SHP77 (cell line): ENCODE data around the gene CNGB1.
A peak's percentile ranks its signal among the peaks of the same experiment; 100 is the strongest.
"Not testable (repeated sequence)": the region's sequence is repeated elsewhere in the genome, so short reads cannot be mapped to it uniquely, and the experiment has no call there.

Experiments
- DNase-seq, 2 experiments: peaks; one replicate each; lab custom pipeline; 2025; lab: John Stamatoyannopoulos, UW

Gene CNGB1

DNA sequence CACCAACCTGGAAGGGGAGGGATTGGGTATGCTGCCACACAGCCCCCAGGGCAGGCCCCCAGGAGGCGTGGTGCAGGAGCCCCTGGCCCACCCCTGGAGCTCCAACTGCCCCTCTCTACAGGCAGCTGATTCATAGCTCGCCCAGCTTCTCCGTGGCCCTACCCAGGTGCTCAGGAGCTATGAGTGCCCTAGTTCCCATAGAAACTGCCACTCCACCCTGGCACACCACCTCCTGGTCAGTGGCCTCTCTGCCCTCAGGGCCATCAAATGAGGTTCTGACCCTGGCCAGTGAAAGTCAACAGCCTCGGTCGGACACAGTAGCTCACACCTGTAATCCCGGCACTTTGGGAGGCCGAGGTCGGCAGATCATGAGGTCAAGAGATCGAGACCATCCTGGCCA, 18.0 kb downstream of the CNGB1 start:
- no peak for DNase-seq

DNA sequence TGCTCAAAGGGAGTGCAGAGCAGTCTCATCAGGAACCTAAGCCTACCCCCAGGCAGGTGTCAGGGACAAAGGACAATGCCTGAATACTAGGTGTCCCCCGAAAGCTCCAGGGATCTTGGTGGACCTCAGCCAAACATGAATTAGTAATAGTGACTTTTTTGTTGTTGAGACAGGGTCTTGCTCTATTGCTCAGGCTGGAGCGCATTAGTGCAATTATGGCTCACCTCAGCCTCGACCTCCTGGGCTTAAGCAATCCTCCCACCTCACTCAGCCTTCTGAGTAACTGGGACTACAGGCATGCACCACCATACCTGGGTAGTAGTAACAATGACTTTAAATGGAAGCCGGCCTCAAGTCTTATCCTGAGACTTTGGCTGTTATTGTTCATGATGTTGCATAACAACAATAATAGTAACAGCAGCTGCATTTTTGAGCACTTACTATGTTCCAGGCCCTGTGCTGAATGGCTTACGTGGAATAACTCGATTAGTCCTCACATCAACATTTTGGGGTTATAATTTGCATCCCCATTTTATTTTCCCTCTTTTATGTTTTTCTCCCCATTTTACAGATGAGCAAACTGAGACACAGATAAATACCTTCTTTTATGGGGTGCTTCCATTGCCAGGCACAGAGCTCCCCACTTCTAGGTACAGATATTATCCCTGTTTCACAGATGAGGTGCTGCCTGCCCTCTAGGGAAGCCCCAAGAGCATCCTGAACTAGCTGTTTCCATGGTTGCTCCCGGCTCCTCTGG, 19.5 kb downstream of the CNGB1 start:
- no peak for DNase-seq

DNA sequence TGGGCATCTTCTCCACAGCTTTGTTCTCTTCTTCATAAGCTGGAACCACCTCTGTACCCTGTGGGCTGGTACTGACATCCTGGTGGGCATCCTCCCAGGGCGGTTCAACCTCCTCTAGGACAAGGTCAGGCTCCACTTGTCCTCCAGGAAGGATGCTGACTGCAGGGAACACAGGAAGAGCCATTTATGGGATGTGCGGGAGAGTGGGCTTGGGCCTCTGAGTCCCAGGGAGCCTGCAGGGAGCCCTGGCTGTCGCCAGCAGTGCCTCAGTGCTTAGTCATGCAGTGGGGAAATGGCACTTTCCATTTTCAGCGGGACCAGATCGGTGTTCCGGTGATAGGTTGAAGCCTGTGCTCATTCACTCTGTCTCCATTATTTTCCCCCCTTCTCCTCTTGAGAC, 20.5 kb downstream of the CNGB1 start:
- DNase-seq, result no peak

DNA sequence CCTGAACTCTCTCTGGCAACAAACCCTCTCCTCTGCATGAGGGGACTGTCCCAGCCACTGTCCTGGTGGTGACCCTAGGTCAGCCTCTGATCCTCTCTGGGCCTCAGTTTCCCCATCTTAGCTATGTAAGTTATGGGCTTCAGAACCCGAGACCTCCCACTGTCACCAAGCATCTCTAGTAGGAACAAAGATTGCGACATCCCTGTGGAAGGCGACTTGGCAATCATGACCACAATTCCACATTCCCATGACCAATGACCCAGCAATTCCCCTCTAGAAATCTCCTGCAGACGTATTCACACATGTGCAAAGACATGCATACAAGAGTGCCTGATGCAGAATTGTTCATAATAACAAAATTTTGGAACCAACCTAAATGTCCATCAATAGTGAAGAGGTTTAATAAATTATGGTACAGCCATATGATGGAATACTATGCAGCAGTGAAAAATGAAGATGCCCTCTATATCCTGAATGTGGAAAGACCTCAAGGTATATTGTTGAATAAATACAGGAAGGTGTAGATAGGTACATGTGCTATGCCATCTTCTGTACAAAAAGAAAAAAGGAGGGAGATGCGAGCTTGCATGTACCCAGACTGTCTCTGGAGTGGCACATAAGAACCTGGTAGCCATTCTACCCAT, 21.2 kb downstream of the CNGB1 start:
- DNase-seq, result no peak

DNA sequence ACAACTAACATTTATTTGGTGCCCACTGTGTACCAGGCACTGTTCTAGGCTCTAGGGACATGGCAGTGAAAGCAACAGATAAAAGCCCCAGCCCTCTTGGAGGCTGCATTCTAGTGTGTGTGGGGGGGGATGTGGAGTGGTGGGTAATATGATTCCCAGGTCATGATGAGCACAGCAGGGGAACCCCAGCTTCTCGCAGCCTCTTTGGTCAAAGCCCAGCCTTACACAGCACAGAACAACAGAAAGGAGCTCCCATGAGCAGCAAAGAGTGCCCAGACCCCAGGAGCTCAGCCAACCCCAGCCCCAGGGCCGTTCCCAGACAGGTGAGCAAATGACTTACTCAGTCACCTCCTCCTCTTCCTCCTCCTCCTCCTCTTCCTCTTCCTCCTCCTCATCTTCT, 21.9 kb downstream of the CNGB1 start:
- DNase-seq, result no peak

DNA sequence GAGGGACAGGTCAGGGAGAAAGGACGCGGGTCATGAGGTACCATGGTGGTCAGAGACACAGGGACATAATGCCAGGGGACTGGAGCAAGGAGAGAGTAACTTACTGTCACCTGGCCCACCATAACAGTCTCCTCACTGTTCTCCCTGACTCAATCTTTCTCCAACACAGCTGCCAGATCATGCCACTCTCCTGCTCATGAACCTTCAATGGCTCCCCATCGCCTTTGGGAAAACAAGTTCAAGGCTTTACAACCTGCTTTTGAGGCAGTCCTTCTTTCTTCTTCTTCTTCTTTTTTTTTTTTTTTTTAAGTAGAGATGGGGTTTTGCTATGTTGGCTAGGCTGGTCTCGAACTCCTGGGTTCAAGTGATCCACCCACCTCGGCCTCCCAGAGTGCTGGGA, 22.9 kb downstream of the CNGB1 start:
- no peak for DNase-seq

DNA sequence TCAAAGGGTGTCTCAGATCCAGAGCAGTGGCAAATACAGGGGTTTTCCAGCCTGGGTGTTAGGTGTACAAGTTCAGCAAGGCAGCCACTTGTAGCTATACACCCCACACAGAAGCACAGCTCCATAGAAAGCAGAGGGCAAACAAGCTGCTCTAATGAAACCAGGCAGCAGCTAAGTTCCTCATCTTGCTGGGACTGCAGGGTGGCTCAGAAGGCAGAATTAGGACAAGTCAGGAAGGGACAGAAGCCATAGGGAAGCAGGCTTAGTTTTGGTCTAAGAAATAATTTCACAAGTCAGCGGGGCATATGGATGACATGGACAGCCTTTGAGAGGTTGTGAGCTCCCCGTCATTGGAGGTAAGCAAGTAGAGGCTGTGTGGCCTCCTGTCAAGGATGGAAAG, 23.7 kb downstream of the CNGB1 start:
- no peak for DNase-seq

DNA sequence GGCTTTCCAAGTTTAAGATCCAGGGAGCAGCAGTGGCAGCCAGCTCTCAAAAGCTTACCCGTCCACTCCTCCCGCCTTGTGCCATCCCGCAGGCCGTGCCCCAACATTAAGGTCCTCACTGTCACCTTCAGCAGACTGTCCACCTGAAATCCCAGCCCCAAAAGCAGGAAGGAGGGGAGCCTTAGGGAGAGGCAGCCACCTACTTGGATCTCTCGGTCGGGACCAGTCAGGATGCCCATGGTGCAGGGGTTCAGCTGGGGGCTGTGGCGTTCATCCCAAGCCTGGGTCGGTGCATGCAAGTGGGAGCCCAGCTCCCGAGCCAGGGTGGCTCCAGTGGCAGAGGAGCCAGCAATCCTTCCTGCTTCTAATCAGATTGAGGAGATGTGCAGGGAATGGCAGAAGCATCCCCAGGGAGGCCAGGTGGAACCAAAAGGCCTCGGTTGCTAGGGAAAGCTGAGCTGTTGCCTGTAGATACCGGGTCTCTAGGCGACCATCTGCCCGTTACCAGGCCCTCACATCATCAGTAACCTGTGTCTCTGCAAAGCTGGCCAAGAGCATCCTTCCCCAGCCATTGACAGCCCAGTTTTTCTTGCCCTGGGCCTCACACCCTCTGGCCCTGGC, 24.6 kb downstream of the CNGB1 start:
- DNase-seq, result no peak

DNA sequence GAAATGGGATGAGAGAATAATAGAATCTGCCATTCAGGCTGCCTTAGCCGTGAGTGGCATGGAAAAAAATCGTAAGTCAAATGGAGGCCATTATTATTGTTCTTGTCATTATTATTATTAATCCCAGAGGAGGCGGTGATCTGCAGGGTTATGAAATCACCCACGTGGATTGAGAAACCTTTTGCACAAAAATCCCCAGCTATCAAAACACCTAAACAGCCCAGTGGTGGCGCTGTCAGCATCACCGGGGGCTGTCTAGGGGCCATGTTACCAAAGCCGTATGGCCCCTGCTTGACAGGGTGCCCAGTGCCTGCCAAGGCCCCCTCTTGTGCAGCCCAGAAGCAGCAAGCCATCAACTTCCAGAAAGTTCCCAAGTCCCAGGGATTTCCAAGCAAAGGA, 25.2 kb downstream of the CNGB1 start:
- DNase-seq, result no peak

DNA sequence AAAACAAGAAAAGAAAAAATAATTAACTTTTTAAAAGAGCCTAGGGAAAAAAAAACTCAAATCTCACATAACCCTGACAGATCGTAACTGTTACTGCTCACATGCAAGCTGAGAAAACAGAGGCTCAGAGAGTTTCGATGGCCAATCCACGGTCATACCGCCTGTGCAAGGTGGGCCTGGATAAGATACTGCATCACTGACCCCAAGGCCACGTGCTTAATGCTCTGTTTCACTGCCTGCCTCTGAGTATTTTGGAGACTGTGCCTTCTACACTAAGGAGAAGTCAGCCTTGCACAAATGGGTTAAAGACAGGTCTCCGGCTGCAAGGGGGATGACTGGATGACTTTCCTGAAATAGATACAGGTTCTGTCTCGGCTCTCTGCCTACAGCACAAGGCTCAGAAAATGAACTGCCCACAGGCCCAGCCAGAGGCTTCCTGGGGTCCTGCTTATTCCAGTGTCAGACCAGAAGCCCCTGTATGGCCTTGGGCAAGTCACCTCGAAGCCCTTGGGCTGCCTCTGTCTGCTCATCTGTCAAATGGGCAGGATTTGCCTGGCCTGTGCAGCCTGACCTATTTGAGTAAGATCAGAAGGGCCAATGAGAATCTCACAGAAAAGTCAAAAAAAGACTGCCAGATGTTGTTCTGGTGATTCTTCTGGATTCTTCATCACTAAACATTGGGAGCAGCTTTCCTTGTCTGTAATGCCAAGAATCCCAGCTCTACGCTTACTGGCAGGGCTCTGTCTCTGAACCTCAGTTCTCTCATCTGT, 25.8 kb downstream of the CNGB1 start:
- no peak for DNase-seq

DNA sequence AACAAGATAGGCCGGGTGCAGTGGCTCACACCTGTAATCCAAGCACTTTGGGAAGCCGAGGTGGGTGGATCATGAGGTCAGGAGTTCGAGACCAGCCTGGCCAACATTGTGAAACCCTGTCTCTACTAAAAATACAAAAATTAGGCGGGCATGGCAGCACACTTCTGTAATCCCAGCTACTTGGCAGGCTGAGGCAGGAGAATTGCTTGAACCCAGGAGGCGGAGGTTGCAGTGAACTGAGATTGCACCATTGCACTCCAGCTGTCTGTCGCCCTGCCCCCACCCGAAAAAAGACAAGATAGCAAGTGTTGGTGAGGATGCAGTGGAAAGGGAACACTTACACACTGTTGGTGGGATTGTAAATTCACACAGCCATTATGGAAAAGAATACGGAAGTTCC, 27.5 kb downstream of the CNGB1 start:
- DNase-seq, result not testable (repeated sequence)

DNA sequence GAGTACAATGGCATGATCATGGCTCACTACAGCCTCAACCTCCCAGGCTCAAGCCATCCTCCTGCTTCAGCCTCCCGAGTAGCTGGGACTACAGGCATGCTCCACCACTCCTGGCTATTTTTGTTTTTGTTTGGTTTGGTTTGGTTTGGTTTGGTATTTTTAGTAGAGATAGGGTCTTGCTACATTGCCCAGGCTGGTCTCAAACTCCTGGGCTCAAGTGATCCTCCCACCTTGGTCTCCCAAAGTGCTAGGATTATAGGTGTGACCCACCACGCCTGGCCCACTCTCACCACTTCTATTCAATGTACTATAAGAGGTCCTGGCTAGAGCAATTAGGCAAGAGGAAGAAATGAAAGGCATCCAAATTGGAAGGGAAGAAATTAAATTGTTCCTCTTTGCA, 29.0 kb downstream of the CNGB1 start:
- DNase-seq, result not testable (repeated sequence)

DNA sequence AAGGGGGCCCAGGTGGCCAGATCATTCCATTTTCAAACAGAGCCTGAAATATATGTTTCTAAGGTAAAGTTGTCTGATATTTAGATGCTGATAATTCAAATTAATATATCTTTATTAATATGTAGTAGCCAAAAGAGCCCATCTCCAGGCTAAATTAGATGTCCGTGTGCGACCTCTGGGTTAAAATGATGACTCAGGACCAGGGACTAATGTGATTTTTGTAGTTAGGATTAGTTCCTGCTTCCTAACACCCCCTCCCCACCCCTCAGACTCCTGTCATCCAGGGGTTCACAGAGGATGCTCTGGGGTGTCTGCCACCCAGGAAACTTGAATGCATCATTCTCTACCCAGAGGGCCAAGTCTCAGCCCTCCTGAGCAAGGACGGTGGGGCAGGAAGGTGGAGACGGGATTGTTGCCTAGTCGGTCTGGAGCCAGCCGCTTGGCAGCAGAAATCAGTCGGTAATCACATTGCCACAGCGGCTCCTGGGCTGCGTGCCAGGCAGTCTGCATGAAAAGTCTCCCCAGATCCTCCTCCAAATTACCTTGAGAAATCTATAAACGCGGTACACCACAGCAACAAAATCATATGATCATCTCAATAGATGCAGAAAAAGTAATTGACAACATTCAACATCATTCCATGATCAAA, 29.8 kb downstream of the CNGB1 start:
- DNase-seq, result peak in 1 of 2 experiments; percentile 17

DNA sequence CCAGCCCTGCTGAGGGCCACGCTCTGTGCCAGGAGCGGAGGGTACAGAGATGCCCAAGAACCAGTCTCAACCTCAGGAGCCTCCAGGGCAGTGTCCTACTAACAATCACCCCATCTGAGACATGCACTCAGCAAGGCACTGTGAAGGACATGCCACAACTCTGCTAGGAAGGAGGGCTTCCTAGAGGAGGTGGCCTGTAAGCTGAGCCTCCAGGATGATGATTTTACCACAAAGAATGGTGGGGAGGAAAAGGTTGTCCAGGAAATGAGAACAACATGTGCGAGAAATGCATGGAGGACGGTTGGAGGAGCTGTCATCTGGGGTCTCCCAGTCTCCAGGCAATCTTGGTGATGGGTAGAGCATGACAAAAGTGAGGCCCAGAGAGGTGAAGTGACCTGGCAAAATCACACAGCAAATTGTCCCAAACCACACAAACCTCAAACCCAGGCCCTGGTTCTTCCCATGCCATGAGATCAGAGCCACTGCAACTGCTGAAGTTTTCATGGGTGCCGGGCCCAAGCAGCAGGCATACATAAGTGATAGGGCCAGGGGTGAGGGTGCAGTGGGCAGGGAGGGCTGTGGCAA, 30.5 kb downstream of the CNGB1 start:
- no peak for DNase-seq

DNA sequence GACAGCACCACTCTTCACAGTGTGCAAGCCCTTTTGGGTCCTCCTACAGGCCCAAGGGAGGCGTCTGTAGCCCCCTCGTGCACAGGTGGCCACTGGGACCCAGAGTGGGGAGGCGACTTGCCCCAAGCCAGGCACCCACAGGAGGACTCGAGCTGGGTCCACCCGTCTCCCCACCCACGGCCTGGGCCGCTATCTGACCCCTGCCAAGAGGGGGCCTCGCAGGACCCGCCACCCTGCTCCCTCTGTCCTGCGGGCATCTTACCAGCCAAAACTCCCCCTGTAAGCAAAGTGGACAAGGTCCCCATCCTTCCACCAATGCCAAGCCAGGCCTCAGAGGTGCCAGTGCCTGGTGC, 31.1 kb downstream of the CNGB1 start:
- DNase-seq, result no peak

DNA sequence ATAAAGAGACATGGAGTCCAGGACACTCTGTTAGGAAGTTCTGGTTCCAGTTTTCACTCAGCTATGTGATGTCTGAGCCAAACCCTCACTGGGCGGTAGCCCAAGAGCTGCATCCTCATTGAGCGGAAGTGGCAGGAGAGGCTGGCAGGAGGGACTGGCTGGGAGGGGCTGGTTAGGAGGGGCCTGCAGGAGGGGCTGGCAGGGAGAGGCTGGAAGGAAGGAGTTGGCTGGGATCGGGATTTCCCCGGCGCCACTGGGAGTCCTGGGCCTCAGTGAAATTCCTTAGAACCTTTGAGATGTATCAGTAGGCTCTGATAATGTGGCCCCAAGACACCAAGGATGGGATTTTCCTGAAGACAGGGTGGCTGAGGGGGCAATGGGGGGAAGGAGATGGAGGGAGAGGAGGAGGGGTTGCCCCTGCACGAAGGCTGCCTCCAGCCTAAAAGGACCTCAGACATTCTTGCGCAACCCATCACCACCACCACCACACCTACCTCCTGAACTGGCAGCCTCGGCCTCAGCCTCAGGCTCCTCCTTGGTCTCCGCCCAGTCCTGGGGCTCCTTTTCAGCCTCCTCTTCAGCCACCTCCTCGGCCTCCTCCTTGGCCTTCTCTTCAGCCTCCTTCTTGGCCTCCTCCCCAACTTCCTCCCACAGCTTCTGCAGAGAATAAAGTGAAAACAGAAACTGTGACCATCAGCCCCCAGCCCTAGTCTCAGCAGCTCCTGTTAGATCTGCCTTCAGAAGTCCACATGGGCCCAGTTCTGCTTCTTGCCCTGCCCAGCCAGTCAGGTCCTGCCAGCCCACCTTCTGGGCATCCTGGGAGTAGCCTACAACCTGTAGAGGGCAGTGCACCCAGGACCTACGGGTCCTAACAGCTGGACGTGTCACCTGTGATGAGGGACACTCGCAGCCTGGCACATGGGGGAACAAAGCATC, 31.7 kb downstream of the CNGB1 start:
- no peak for DNase-seq

DNA sequence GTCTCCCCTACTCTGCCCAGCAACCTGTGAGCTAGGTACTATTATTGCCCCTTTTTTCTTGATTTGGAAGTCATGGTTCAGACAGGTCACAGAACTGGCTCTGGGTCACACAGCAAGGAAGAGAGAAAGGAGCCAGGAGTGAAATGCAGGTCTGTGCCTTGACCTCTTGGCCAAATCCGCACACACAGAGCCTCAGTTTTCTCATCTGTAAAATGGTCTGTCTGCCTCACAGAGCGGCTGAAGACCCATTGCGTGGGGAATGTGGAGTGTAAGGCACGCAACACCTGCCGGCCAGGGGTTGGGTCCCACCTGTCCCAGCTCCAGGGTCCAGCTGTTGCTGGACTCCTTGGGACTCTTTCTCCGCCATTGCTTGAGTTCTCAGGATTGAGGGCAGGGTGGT, 32.4 kb downstream of the CNGB1 start:
- no peak for DNase-seq

DNA sequence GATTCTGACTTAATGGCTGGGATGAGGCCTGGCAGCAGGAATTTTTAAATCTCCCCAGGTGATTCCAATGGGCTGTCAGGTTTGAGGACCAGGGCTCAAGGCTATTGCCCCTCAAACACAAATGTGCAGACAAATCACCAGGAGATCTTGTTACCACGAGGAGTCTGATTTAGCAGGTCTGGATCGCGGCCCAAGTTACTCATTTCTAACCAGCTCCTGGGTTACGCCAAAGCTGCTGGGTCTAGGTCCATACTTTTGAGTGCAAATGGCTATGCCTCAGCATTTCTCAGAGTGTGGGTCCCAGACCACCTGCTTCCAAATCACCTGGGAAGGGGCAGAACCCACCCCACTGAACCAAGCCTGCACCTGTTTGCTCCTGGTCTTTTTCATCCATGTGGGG, 33.1 kb downstream of the CNGB1 start:
- no peak for DNase-seq

DNA sequence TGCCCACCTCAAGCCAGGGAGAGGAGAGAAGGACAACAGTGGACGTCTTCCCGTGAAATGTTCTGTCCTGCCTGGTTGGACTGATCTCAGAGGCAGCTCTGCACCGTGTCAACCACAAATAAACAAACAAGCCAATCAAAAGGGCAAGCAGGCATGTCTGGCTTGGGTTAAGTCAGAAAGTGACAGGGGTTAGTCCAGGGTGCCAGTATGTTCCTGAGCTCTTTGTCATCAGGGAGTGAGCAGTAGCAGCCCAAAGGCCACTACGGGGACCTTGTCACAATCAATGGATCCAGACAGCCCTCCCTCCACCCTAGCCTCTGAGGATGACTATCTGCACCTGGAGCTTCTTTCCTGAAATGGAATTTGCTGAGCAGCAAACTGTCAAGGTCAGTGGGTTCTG, 35.0 kb downstream of the CNGB1 start:
- DNase-seq, result no peak

DNA sequence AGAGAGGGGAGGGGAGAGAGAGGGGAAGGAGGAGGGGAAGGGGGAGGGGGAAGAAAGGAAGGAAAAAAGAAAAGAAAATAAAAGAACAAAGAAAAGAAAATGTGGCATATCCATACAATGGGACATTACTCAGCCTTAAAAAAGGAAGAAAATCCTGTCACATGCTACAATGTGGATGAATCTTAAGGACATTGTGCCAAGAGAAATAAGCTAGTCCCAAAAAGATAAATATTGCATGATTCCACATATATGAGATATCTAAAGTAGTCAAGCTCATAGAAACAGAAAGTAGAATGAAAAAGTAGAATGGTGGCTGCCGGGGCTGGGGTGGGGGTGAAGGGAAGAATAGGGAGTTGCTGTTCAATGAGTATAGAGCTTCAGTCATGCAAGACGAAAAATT, 40.4 kb downstream of the CNGB1 start:
- DNase-seq, result no peak

DNA sequence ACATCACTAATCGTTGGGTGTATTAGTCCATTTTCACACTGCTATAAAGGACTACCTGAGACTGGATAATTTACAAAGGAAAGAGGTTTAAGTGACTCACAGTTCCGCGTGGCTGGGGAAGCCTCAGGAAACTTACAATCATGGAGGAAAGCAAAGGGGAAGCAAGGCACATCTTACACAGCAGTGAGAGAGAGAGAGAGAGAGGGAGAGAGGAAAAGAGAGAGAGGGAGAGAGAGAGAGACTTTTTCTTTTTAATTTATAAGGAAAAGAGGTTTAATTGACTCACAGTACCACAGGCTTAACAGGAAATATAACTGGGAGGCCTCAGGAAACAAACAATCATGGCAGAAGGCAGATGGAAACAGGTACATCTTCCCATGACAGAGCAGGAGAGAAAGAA, 41.7 kb downstream of the CNGB1 start:
- no peak for DNase-seq
